Sigmoid colon (tissue), 7 donors: ENCODE results near the gene CCDC122. TPM values are rescaled to one million over a fixed set of nuclear protein-coding genes. Genes with fewer than 3 reads are reported as not detected.
A peak's percentile ranks its signal among the peaks of the same experiment; 100 is the strongest.

Experiments used
- DNase-seq: peaks from one replicate; pipeline ENCODE4 v3.0.0-alpha.2; 2019
- H3K27ac ChIP-seq, 4 donors: fragments of 200-600 bp; sonication (generic); one replicate each; pipeline ENCODE4 v1.5.1; 2016 to 2019; ENCODE audit warnings: mild to moderate bottlenecking in 1 of 4
- H3K27me3 ChIP-seq, 3 donors: fragments of 200-600 bp; sonication (generic); one replicate each; pipeline ENCODE4 v1.5.1; 2019; ENCODE audit warnings: mild to moderate bottlenecking in 1 of 3
- H3K36me3 ChIP-seq, 4 donors: fragments of 200-600 bp; sonication (generic); one replicate each; pipeline ENCODE4 v1.5.1; 2016 to 2019
- H3K4me1 ChIP-seq, 4 donors: fragments of 200-600 bp; sonication (generic); one replicate each; pipeline ENCODE4 v1.5.1; 2017 to 2019
- H3K4me3 ChIP-seq, 4 donors: fragments of 200-600 bp; sonication (generic); one replicate each; pipeline ENCODE4 v1.5.1; 2017 to 2019; ENCODE audit warnings: mild to moderate bottlenecking in 2 of 4, moderate library complexity in 1 of 4
- H3K9me3 ChIP-seq, 4 donors: fragments of 200-600 bp in 3 of 4; sonication (generic) in 3 of 4; one replicate each; pipeline versions ENCODE4 v1.5.1 to v1.6.1; 2013 to 2019
- CTCF ChIP-seq, 4 experiments: fragments of 450-650 bp in 3 of 4; fragments of 200-600 bp in 1 of 4; IDR thresholded peaks; one replicate each; pipeline ENCODE4 v1.5.1; 2016 to 2019; ENCODE audit warnings: antibody characterized with exemption in 4 of 4, mild to moderate bottlenecking in 3 of 4, moderate library complexity in 2 of 4
- EP300 ChIP-seq, 4 donors: sonication (generic); formaldehyde crosslinking; IDR thresholded peaks; one replicate each; pipeline ENCODE4 v1.6.1; 2017; ENCODE audit warnings: antibody characterized with exemption in 4 of 4
- POLR2A ChIP-seq, 2 donors: fragments of 450-650 bp; IDR thresholded peaks; one replicate each; pipeline ENCODE4 v1.6.1; 2016; ENCODE audit warnings: antibody characterized with exemption in 2 of 2, mild to moderate bottlenecking in 2 of 2, moderate library complexity in 2 of 2
- POLR2AphosphoS5 ChIP-seq, 4 donors: sonication (generic); formaldehyde crosslinking; IDR thresholded peaks; one replicate each; pipeline ENCODE4 v1.6.1; 2017; ENCODE audit warnings: antibody characterized with exemption in 4 of 4
- WGBS, 2 donors: extraction: QIAGEN DNeasy Blood & Tissue Kit; methylation state at CpG; one replicate each; pipeline ENCODE4 v1.1.7; 2013; 5-methylcytosine and 5-hydroxymethylcytosine counted together
- intact Hi-C: fragments of 100-400 bp; cut with DNase I; formaldehyde crosslinking; loops from one replicate; pipeline ENCODE4 v1.15.1; 2023
- polyA plus RNA-seq, 3 donors: library from polyadenylated mRNA; stranded (reverse); fragments of 200-250 nt; gene quantifications; one replicate each; pipeline ENCODE4 v1.2.3, GENCODE V29; 2013
- total RNA-seq, 4 donors: library from RNA; depleted of rRNA; stranded (reverse); fragments of >200 nt; gene quantifications; one replicate each; pipeline ENCODE4 v1.1.0, GENCODE V29; 2016
- donor health status: healthy with polysubstance abuse.
- donor health status: Bipolar disorder and iron deficiency.
- donor health status: healthy.

CCDC122 gene
- total and polyA plus RNA-seq, 7 donors: 1.2 to 7.4 (median 3.7) TPM

GRCh38 chr13:43794416-43794815, 85.1 kb downstream of the CCDC122 start:
- no peaks in the 10 kb centered on the region for H3K36me3 ChIP-seq
- no peaks in the 10 kb centered on the region for H3K9me3 ChIP-seq
- H3K27me3 ChIP-seq: no peaks in the 10 kb centered on the region
- no peak for DNase-seq
- no peak overlapping the region for H3K27ac ChIP-seq
- no peak overlapping the region for H3K4me3 ChIP-seq
- no peaks in the 10 kb centered on the region for H3K4me1 ChIP-seq
- TF ChIP-seq EP300 (IDR thresholded peaks at IDR 0.05) (no peak), CTCF (IDR thresholded peaks at IDR 0.05) (no peak), POLR2AphosphoS5 (IDR thresholded peaks at IDR 0.05) (no peak), POLR2A (IDR thresholded peaks at IDR 0.05) (no peak)
- intact Hi-C loops: no loop called here

- no peak overlapping the region for H3K27ac ChIP-seq
- H3K36me3 ChIP-seq: no peaks in the 10 kb centered on the region
- H3K4me1 ChIP-seq: peaks cover 0 to 11% (median 9%) of the 10 kb centered on the region in 4 donors
- DNase-seq: no peak
- WGBS, 2 donors: 89 to 90% methylated on average over 3 of the region's 3 CpGs
- TF ChIP-seq EP300 (IDR thresholded peaks at IDR 0.05) (no peak), POLR2AphosphoS5 (IDR thresholded peaks at IDR 0.05) (no peak), POLR2A (IDR thresholded peaks at IDR 0.05) (no peak), CTCF (IDR thresholded peaks at IDR 0.05) (no peak)
- no peaks in the 10 kb centered on the region for H3K9me3 ChIP-seq
- no peaks in the 10 kb centered on the region for H3K27me3 ChIP-seq
- intact Hi-C loops: no loop called here
- no peak overlapping the region for H3K4me3 ChIP-seq
These were observed 87.3 kb downstream of the CCDC122 start for GRCh38 chr13:43792076-43792881.

GRCh38 chr13:43787997-43788396, 91.5 kb downstream of the CCDC122 start:
- peaks cover 0 to 38% (median 22%) of the 10 kb centered on the region in 4 donors for H3K4me1 ChIP-seq
- intact Hi-C loops: loop anchor here (2.0 to 5.0 kb wide), 8 partner anchors 106 to 485 kb away; no protein-coding TSS in a partner anchor
- no peak for DNase-seq
- H3K27ac ChIP-seq: peak overlapping the region; percentile 89 to 93 (median 92)
- 69 to 71% methylated on average over 2 of the region's 2 CpGs for WGBS, 2 donors
- no peaks in the 10 kb centered on the region for H3K9me3 ChIP-seq
- H3K36me3 ChIP-seq: no peaks in the 10 kb centered on the region
- peak overlapping the region in 3 of 4 donors; percentile 79 to 89 (median 84) for H3K4me3 ChIP-seq
- TF ChIP-seq EP300 (IDR thresholded peaks at IDR 0.05) (no peak), POLR2AphosphoS5 (IDR thresholded peaks at IDR 0.05) (peak in 1 of 4 donors; percentile 7), POLR2A (IDR thresholded peaks at IDR 0.05) (no peak), CTCF (IDR thresholded peaks at IDR 0.05) (peak in 3 of 4 experiments; percentile 47 to 50 (median 48))
- no peaks in the 10 kb centered on the region for H3K27me3 ChIP-seq

GRCh38 chr13:43787518-43787891, 92.0 kb downstream of the CCDC122 start:
- H3K27me3 ChIP-seq: no peaks in the 10 kb centered on the region
- peak overlapping the region; percentile 89 to 93 (median 92) for H3K27ac ChIP-seq
- intact Hi-C loops: loop anchor here (2.0 to 5.0 kb wide), 8 partner anchors 105 to 485 kb away; no protein-coding TSS in a partner anchor
- no peaks in the 10 kb centered on the region for H3K9me3 ChIP-seq
- peaks cover 0 to 38% (median 22%) of the 10 kb centered on the region in 4 donors for H3K4me1 ChIP-seq
- no peak for TF ChIP-seq POLR2AphosphoS5 (IDR thresholded peaks at IDR 0.05)
- no peak for TF ChIP-seq CTCF (IDR thresholded peaks at IDR 0.05)
- no peak for TF ChIP-seq EP300 (IDR thresholded peaks at IDR 0.05)
- TF ChIP-seq POLR2A (IDR thresholded peaks at IDR 0.05): no peak
- H3K4me3 ChIP-seq: peak overlapping the region; percentile 79 to 89 (median 82)
- 10 to 19% methylated on average over 9 of the region's 9 CpGs for WGBS, 2 donors
- no peak for DNase-seq
- H3K36me3 ChIP-seq: no peaks in the 10 kb centered on the region
